GM19240 (cell line): ENCODE measurements around the gene NLE1.
"Not testable (repeated sequence)": the region's sequence is repeated elsewhere in the genome, so short reads cannot be mapped to it uniquely, and the experiment has no call there.

ENCODE experiments used
- DNase-seq: peaks from one replicate; pipeline ENCODE4 v3.0.0; 2011; ENCODE audit warnings: low spot score; ENCODE audit not compliant: insufficient read length

The NLE1 gene

DNA sequence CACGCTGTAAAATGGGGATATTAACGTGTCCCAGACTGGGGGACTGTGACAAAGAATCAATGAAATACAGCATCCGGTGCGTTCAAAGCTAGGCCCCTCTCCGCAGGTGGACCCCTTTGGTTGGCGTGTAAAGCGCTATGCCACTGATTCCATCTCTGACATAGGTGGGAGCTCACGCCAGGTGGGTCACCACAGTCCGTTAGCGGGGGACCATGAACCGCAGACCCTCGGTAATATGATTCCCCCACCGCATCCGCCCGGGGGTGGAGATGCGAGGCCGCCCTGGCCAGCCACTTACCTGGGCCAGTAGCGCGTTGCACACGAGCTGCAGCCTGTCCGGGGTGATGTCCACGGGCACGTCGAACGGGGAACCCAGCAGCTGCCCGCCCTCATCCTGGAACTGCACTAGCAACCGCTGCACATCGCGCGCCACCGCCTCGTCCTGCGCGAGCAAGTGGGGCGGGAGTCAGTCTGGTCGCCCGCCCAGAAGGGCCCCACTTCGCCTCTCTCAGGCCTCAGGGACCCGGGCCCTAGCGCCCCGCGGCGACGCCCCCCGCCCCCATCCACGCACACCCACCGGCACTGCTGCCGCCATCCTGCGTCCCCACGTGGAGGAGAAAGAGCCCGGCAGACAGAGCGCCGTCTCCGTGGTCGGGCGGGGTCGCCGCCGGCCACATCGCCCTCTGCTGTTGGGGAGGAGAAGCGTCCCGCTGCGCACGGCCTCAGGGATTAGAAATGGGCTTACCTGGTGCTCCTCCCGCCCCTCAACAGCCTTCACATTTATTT is at the start of gene NLE1:
TSS of gene NLE1 (minus strand) at position 623 of the 786 bp plus-strand sequence. CDS start at position 595, 28 bp downstream.
- peak; percentile 94 for DNase-seq

- no peak for DNase-seq
Measured at GRCh38 chr17:35191001-35191695, 49.0 kb upstream of the NLE1 start.

- no peak for DNase-seq
Measured at GRCh38 chr17:35189291-35189690, 47.2 kb upstream of the NLE1 start.

GRCh38 chr17:35188111-35188510 is 46.0 kb upstream of the NLE1 start:
- DNase-seq: no peak

- DNase-seq: no peak
Measured at GRCh38 chr17:35187481-35187880, 45.4 kb upstream of the NLE1 start.

GRCh38 chr17:35185849-35186248 is 43.7 kb upstream of the NLE1 start:
- DNase-seq: peak; percentile 10

DNA sequence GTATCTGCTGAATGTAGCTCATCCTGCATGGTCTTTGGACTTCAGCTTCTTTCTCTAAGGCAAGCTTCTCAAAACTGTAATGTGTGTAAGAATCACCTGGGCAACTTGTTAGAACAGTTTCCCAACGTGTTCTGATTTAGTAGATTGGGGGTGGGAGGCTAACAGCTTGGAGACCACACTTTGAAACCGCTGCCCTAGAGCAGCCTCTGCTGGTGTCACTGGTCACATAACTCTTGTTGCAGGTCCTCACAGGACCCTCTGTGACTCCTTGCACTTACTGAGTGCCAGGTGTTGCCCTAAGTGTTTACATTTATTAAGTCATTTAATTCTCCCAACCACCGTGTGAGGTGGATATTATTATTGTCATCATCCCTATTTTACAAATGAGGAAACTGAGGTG is 42.2 kb upstream of the NLE1 start:
- DNase-seq: no peak

DNA sequence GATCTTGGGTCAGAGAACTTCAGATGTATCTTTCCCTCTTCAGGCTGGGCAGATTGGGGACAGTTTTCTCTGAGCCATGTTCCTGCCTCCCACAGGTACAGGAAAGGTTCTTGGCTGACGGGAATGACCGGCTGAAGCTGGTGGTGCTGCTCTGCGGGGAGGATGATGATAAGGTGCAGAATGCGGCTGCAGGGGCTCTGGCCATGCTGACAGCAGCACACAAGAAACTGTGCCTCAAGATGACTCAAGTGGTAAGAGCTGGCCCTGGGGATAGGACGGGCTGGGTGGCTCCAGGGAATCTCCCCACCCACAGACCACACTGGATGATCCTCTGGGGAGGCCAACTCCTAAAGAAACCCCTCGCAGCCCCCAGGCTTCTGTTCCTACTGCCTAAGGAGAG is 41.2 kb upstream of the NLE1 start:
- no peak for DNase-seq

DNA sequence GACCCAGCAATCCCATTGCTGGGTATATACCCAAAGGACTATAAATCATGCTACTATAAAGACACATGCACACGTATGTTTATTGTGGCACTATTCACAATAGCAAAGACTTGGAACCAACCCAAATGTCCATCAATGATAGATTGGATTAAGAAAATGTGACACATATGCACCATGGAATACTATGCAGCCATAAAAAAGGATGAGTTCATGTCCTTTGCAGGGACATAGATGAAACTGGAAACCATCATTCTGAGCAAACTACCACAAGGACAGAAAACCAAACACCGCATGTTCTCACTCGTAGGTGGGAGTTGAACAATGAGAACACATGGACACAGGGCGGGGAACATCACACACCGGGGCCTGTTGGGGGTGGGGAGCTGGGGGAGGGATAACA is 37.3 kb upstream of the NLE1 start:
- DNase-seq: not testable (repeated sequence)

GRCh38 chr17:35176897-35177296 is 34.8 kb upstream of the NLE1 start:
- DNase-seq: no peak

DNA sequence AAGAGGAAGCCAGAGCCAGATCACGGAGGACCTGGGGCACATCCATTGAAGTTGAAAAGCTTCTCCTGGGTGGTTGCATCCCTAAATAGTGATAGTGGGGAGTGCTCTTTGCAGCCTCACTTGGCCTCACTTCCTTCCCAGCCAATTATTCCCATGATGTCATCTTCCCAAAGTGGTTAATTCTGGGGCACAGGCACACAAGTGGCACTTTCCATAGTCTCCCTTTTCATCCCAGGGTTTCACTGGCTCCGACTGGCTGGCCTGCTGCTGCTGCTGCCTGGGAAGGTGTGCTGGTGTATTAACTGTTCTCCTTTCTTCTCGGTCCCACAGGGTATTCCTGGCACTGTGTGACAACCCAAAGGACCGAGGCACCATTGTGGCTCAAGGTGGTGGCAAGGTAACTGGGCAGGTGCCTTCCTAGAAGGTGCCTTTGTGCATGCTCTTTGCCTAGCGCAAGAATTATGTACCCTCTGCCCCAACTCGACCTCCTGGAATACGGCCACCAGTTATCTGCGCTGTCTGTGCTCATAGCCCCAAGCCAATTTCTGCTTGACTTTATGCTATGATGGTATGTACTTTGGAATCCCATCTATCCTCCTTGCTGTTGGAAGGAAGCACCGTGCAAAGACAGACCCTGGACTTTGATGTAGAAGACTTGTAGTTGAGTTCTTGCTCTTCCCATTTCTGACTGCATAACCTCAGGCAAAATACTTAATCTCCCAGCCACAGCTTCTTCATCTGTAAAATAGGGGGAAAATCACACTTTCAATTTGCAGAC is 33.7 kb upstream of the NLE1 start:
- DNase-seq: no peak

- no peak for DNase-seq
Measured at GRCh38 chr17:35174835-35175334, 32.8 kb upstream of the NLE1 start.

GRCh38 chr17:35172321-35172720 is 30.2 kb upstream of the NLE1 start:
- DNase-seq: not testable (repeated sequence)

DNA sequence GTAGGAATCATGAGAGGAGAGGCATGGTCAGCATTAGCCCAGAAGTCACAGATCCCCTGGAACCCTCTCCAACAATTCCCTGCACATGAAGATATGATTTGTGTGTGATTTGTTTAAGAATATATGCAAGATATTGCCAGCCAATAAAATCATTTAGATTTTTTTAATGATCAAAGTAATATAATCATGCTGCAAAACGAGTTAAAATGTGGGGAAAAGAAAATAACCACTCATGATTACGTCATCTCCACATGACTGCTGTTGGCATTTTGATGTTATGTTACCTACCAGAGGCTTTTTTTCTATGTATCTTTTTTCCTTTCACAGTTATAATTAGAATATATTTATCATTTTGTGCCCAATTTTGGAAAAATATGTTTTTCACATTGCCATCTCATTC is 29.7 kb upstream of the NLE1 start:
- DNase-seq: no peak

DNA sequence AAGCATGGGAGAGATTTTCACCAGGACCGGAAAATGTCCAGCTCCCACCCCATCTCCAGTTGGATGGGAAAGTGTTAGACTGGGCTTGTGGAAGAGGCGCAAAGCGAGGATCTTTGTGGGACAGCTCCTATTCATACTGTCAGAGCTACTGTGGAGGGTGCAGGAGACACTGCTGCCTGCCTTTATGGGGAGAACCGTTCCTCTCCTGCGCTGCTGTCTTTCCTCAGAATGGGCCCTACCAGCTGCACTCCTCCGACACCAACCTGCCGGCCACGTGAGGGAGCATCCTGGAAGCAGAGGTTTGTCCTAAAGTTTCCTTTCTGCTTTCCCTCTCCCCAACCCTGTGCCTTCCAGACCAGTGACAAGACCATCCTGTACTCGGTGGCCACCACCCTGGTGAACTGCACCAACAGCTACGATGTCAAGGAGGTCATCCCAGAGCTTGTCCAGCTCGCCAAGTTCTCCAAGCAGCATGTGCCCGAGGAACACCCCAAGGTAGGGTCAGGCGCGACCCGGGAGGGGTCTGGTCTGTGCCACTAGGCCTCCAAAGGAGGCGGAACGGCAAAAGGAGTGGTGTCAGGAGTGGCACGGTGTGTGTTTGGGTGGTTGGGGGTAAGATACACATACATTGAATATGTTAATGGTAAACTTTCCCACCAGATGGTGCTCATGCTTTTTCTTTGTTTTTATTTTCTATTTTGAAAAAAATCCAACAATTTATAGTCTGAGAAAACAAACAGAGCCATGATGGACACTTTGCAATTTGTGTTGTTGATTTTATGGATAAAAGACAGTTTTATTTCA is 29.1 kb upstream of the NLE1 start:
- DNase-seq: no peak

- DNase-seq: no peak
Measured at GRCh38 chr17:35169835-35170363, 27.8 kb upstream of the NLE1 start.

DNA sequence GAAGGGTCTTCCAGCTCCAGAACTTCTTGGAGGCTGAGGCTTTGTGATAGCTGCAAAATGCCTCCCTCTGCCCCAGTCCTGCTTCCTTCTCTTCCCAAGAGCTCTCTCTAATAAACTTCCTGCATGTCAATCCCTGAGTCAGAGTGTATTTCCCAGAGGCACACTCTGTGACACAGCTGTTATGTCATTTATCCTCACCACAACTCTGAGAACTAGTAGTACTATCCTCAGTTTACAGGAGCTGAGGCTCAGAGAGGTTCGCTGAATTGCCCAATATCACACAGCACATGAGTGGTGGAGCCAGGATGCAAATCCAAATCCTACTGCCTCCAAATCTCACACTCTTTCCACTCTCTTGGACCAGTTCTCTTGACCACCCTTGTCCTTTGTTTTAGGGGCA is 25.6 kb upstream of the NLE1 start:
- DNase-seq: no peak

GRCh38 chr17:35167046-35167445 is 24.9 kb upstream of the NLE1 start:
- no peak for DNase-seq

DNA sequence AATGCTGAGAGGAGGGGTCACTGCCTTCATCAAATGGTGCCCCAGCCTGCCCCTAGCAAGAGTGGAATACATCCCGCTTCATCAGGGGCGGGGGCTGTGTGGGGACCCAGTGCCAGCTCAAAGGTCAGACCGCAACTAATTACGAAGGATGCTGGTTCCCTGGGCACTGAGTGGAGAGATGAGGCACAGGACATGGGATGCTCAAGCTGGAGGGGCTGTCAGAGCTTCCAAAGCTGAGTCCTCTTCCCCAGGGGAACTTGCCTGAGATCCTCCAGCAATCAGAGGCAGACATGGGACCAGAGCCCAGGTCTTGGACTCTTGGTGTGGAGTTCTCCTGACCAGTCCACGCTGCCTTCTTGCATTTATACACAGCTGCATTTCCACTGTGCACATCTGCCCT is 24.4 kb upstream of the NLE1 start:
- DNase-seq: no peak

DNA sequence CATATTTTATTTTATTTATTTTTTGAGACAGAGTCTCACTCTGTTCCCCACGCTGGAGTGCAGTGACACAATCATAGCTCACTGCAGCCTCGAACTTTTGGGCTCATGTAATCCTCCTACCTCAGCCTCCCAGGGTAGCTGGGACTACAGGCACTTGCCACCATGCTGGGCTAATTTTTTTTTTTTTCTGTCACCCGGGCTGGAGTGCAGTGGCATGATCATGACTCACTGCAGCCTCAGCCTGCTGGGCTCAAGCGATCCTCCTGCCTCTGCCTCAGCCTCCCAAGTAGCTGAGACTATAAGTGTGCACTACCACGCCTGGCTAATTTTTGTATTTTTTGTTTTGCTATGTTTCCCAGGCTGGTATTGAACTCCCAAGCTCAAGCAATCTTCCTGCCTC is 22.6 kb upstream of the NLE1 start:
- no peak for DNase-seq

DNA sequence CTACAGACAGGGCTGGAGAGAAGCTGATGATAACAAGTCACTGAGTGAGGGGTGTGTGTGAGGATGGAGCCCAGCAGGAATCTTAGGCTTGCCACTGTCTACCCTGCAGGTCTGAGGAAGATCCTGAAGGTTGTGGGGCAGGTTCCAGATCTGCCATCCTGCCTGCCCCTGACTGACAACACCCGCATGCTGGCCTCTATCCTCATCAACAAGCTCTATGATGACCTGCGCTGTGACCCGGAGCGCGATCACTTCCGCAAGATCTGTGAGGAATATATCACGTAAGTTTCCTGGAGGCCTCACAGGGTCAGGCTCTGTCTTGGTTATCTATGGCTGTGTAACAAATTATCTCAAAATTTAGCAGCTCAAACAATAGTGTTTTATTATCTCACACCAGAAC is 21.8 kb upstream of the NLE1 start:
- DNase-seq: no peak
